Transverse colon (tissue), 4 donors: Measurements from ENCODE around the gene FLT4. TPM values are rescaled to one million over a fixed set of nuclear protein-coding genes. Genes with fewer than 3 reads are reported as not detected.
"Not testable (repeated sequence)": the region's sequence is repeated elsewhere in the genome, so short reads cannot be mapped to it uniquely, and the experiment has no call there.

Experiments
- DNase-seq: peaks from one replicate; pipeline ENCODE4 v3.0.0-alpha.2; 2019
- H3K27ac ChIP-seq, 4 donors: fragments of 200-600 bp; sonication (generic); 2 replicates each; pipeline ENCODE4 v1.5.1; 2016 to 2018; ENCODE audit warnings: inconsistent platforms in 4 of 4
- H3K27me3 ChIP-seq: fragments of 200-600 bp; sonication (generic); 2 replicates; pipeline ENCODE4 v1.5.1; 2017; ENCODE audit warnings: inconsistent platforms
- H3K36me3 ChIP-seq, 4 donors: fragments of 200-600 bp; sonication (generic); 2 replicates each; pipeline ENCODE4 v1.5.1; 2017 to 2019; ENCODE audit warnings: inconsistent platforms in 4 of 4
- H3K4me1 ChIP-seq, 4 donors: fragments of 200-600 bp; sonication (generic); 2 replicates each; pipeline ENCODE4 v1.5.1; 2017 to 2020; ENCODE audit warnings: inconsistent platforms in 4 of 4
- H3K4me3 ChIP-seq, 4 donors: fragments of 200-600 bp; sonication (generic); 1 replicate in 1 of 4; 2 replicates in 3 of 4; pipeline versions ENCODE4 v1.5.1 to v1.6.1; 2017 to 2019; ENCODE audit warnings: inconsistent platforms in 4 of 4
- H3K9me3 ChIP-seq, 2 donors: fragments of 200-600 bp; sonication (generic); 2 replicates each; pipeline ENCODE4 v1.5.1; 2017 to 2019; ENCODE audit warnings: inconsistent platforms in 2 of 2
- CTCF ChIP-seq, 5 experiments: fragments of 200-600 bp in 3 of 5; fragments of 450-650 bp in 2 of 5; sonication (generic) in 3 of 5; IDR thresholded peaks; 1 replicate in 2 of 5; 2 replicates in 3 of 5; pipeline ENCODE4 v1.5.1; 2016 to 2017; ENCODE audit warnings: antibody characterized with exemption in 5 of 5, inconsistent platforms in 3 of 5, mild to moderate bottlenecking in 2 of 5, moderate library complexity in 1 of 5
- EP300 ChIP-seq: sonication (generic); formaldehyde crosslinking; IDR thresholded peaks from one replicate; pipeline ENCODE4 v1.6.1; 2017; ENCODE audit warnings: antibody characterized with exemption, low read depth
- POLR2A ChIP-seq: fragments of 450-650 bp; IDR thresholded peaks from one replicate; pipeline ENCODE4 v1.6.1; 2016; ENCODE audit warnings: antibody characterized with exemption, mild to moderate bottlenecking, moderate library complexity
- POLR2AphosphoS5 ChIP-seq, 3 donors: sonication (generic); formaldehyde crosslinking; IDR thresholded peaks; one replicate each; pipeline ENCODE4 v1.6.1; 2016; ENCODE audit warnings: antibody characterized with exemption in 3 of 3
- WGBS, 2 donors: methylation state at CpG; one replicate each; pipeline ENCODE4 v1.1.5; 2018; ENCODE audit warnings: low coverage in 1 of 2; 5-methylcytosine and 5-hydroxymethylcytosine counted together
- in situ Hi-C, 4 donors: fragments of 200-750 bp; cut with MboI; loops; one replicate each; pipeline versions ENCODE4 v1.15.0 to v1.15.1; 2017; ENCODE audit warnings: low sequenced_read_pairs in 3 of 4, low pct_ligation_motif_present in 1 of 4, low pct_unique_long_range_greater_than_20kb in 1 of 4
- intact Hi-C: fragments of 100-400 bp; cut with DNase I; formaldehyde crosslinking; loops from one replicate; pipeline ENCODE4 v1.15.1; 2023; ENCODE audit warnings: low total_unique reads
- total RNA-seq, 4 donors: library from RNA; depleted of rRNA; stranded (reverse); fragments of >200 nt; gene quantifications; one replicate each; pipeline ENCODE4 v1.1.0, GENCODE V29; 2016

Gene FLT4
- total RNA-seq, 4 donors from 2014 or later: 1.8 to 16.1 (median 4.0) TPM

- intact Hi-C loops: loop anchor here (10.0 kb wide), 1 partner anchor 1430 kb away; no protein-coding TSS in a partner anchor
Measured at GRCh38 chr5:180675036-180675635, 25.7 kb upstream of the FLT4 start.

GRCh38 chr5:180674090-180674475, 24.7 kb upstream of the FLT4 start:
- H3K4me3 ChIP-seq, H3K36me3 ChIP-seq, DNase-seq, in situ Hi-C loops, H3K27ac ChIP-seq, H3K4me1 ChIP-seq, H3K9me3 ChIP-seq: not testable (repeated sequence)
- intact Hi-C loops: loop anchor here (10.0 kb wide), 1 partner anchor 1429 kb away; no protein-coding TSS in a partner anchor
- H3K27me3 ChIP-seq: peaks cover 45% of the 10 kb centered on the region
- 20% methylated on average over 23 of the region's 23 CpGs; no CpG with 5 or more reads in 1 of the 2 donors for WGBS, 2 donors

More at GRCh38 chr5:180675036-180675635, 25.7 kb upstream of the FLT4 start:
- 87 to 94% methylated on average over 5 to 14 of the region's 14 CpGs for WGBS, 2 donors
- no peaks in the 10 kb centered on the region for H3K9me3 ChIP-seq
- in situ Hi-C loops: no loop called here
- no peak for DNase-seq
- H3K27ac ChIP-seq: no peak overlapping the region
- H3K36me3 ChIP-seq: no peaks in the 10 kb centered on the region
- no peaks in the 10 kb centered on the region for H3K4me1 ChIP-seq
- no peak for TF ChIP-seq CTCF (IDR thresholded peaks at IDR 0.05)
- no peak for TF ChIP-seq EP300
- no peak for TF ChIP-seq POLR2A
- TF ChIP-seq POLR2AphosphoS5 (IDR thresholded peaks at IDR 0.05): no peak
- peaks cover 45% of the 10 kb centered on the region for H3K27me3 ChIP-seq
- no peak overlapping the region for H3K4me3 ChIP-seq

- Histone ChIP-seq H3K27me3 (peaks cover 45% of the 10 kb centered on the region), H3K4me3 (no peak overlapping the region), H3K27ac (no peak overlapping the region), H3K36me3 (no peaks in the 10 kb centered on the region), H3K9me3 (no peaks in the 10 kb centered on the region), H3K4me1 (no peaks in the 10 kb centered on the region)
- DNase-seq: no peak
- 19 to 20% methylated on average over 7 to 23 of the region's 64 CpGs for WGBS, 2 donors
- no peak for TF ChIP-seq CTCF (IDR thresholded peaks at IDR 0.05)
- no peak for TF ChIP-seq POLR2AphosphoS5 (IDR thresholded peaks at IDR 0.05)
- TF ChIP-seq EP300: no peak
- no peak for TF ChIP-seq POLR2A
- intact Hi-C loops: loop anchor here (10.0 kb wide), 1 partner anchor 1429 kb away; no protein-coding TSS in a partner anchor
- in situ Hi-C loops: no loop called here
Measured at GRCh38 chr5:180673371-180674089, 24.1 kb upstream of the FLT4 start.

GRCh38 chr5:180671958-180672524, 22.6 kb upstream of the FLT4 start:
- WGBS, 2 donors: 87 to 100% methylated on average over 1 to 12 of the region's 13 CpGs
- H3K27ac ChIP-seq, H3K9me3 ChIP-seq, H3K4me3 ChIP-seq, in situ Hi-C loops, H3K4me1 ChIP-seq, H3K36me3 ChIP-seq, DNase-seq: not testable (repeated sequence)
- H3K27me3 ChIP-seq: peaks cover 44% of the 10 kb centered on the region
- intact Hi-C loops: loop anchor here (10.0 kb wide), 1 partner anchor 1427 kb away; no protein-coding TSS in a partner anchor
